Pancreas (tissue), 10 donors: ENCODE data around the gene CNOT4. TPM values are rescaled to one million over a fixed set of nuclear protein-coding genes. Genes with fewer than 3 reads are reported as not detected.

Experiments used
- ATAC-seq, 4 donors: fragments of 200-7000 bp; cut with Tn5 transposase; one replicate each; pipeline versions ENCODE4 v1.8.0 to v1.9.1; 2020; ENCODE audit warnings: mild to moderate bottlenecking in 4 of 4, moderate library complexity in 4 of 4
- DNase-seq, 6 donors: peaks; one replicate each; pipeline ENCODE4 v3.0.0-alpha.2; 2020
- FAIRE-seq: peaks from 2 replicates; lab custom pipeline; 2012; peaks lifted over from hg19 to GRCh38; lab: Jason Lieb, UNC
- H3K27ac ChIP-seq, 4 donors: fragments of 200-600 bp; sonication (generic); 1 replicate in 3 of 4; 2 replicates in 1 of 4; pipeline versions ENCODE4 v1.5.0 to v1.8.0; 2020
- H3K27me3 ChIP-seq, 4 donors: fragments of 200-600 bp; one replicate each; pipeline ENCODE4 v1.8.0; 2021
- H3K36me3 ChIP-seq, 3 donors: fragments of 200-600 bp; sonication (generic) in 1 of 3; one replicate each; pipeline versions ENCODE4 v1.5.0 to v1.8.0; 2020 to 2021
- H3K4me1 ChIP-seq, 3 donors: fragments of 200-600 bp; one replicate each; pipeline ENCODE4 v1.8.0; 2021
- H3K4me3 ChIP-seq, 4 donors: fragments of 200-600 bp; sonication (generic) in 2 of 4; one replicate each; pipeline versions ENCODE4 v1.5.0 to v1.8.0; 2020 to 2021
- H3K9me3 ChIP-seq, 4 donors: fragments of 200-600 bp; one replicate each; pipeline ENCODE4 v1.8.0; 2021
- CTCF ChIP-seq, 4 donors: fragments of 200-600 bp; sonication (generic) in 3 of 4; IDR thresholded peaks; one replicate each; pipeline versions ENCODE4 v1.5.0 to v1.8.0; 2021; ENCODE audit warnings: antibody characterized with exemption in 4 of 4
- WGBS, 2 donors: extraction: QIAGEN DNeasy Blood & Tissue Kit; methylation state at CpG; one replicate each; pipeline ENCODE4 v1.1.7; 2013; 5-methylcytosine and 5-hydroxymethylcytosine counted together
- intact Hi-C, 3 donors: fragments of 100-400 bp; cut with DNase I; formaldehyde crosslinking; loops; one replicate each; pipeline versions ENCODE4 v1.11.1 to v1.14.2; 2022
- polyA plus RNA-seq, 2 donors: library from polyadenylated mRNA; stranded (reverse); fragments of 200-250 nt; gene quantifications; one replicate each; pipeline ENCODE4 v1.2.3, GENCODE V29; 2013
- total RNA-seq, 6 donors: library from RNA; stranded (reverse); fragmentation: NEBNext Ultra II Directional in 4 of 6; extraction: Animal tissue kit (Norgen Biotek cat#: 25700) in 4 of 6; gene quantifications; one replicate each; pipeline versions ENCODE4 v1.2.1 to v1.2.4, GENCODE V29; 2021 to 2023
- donor health status: healthy with polysubstance abuse.
- donor health status: DM: no; HTN: no; CAD: no; lungs with moderate emphysema.
- donor health status: DM: no; HTN: no; CAD: no.
- donor health status: control.
- donor health status: control.
- donor health status: Bipolar disorder and iron deficiency.
- donor health status: DM: yes; HTN: yes; CAD: no.
- donor health status: DM: no; HTN: no; CAD: no.
- donor health status: DM: no; HTN: no; CAD: no.
- donor health status: DM: yes; HTN: yes; CAD: no.

Gene CNOT4
- total and polyA plus RNA-seq, 8 donors, result 5.5 to 15.0 (median 10.3) TPM

- no peak for FAIRE-seq
- intact Hi-C loops, result no loop called here
- Histone ChIP-seq H3K36me3 (peaks cover 0 to 10% (median 0%) of the 10 kb centered on the region in 3 donors), H3K9me3 (no peaks in the 10 kb centered on the region), H3K4me3 (no peak overlapping the region), H3K27me3 (no peaks in the 10 kb centered on the region), H3K27ac (no peak overlapping the region), H3K4me1 (peaks cover 4 to 8% (median 6%) of the 10 kb centered on the region in 3 donors)
- no peak for TF ChIP-seq CTCF (IDR thresholded peaks at IDR 0.05)
- DNase-seq, result no peak
- ATAC-seq, result no peak
- WGBS, 2 donors, result 81 to 82% methylated on average over 3 of the region's 3 CpGs
Observed at GRCh38 chr7:135391514-135391913, 118.4 kb downstream of the CNOT4 start.

- no peak for DNase-seq
- Histone ChIP-seq H3K4me1 (peaks cover 4 to 8% (median 6%) of the 10 kb centered on the region in 3 donors), H3K4me3 (no peak overlapping the region), H3K27me3 (no peaks in the 10 kb centered on the region), H3K36me3 (peaks cover 0 to 10% (median 0%) of the 10 kb centered on the region in 3 donors), H3K9me3 (no peaks in the 10 kb centered on the region), H3K27ac (no peak overlapping the region)
- FAIRE-seq, result no peak
- intact Hi-C loops, result no loop called here
- ATAC-seq, result peak in 3 of 4 donors; percentile 58 to 77 (median 76)
- no peak for TF ChIP-seq CTCF (IDR thresholded peaks at IDR 0.05)
Observed at GRCh38 chr7:135390829-135391228, 119.1 kb downstream of the CNOT4 start.

GRCh38 chr7:135389971-135390370, 119.9 kb downstream of the CNOT4 start:
- Histone ChIP-seq H3K4me3 (no peak overlapping the region), H3K36me3 (peaks cover 0 to 10% (median 0%) of the 10 kb centered on the region in 3 donors), H3K27me3 (no peaks in the 10 kb centered on the region), H3K4me1 (peaks cover 7 to 13% (median 8%) of the 10 kb centered on the region in 3 donors), H3K27ac (no peak overlapping the region), H3K9me3 (no peaks in the 10 kb centered on the region)
- FAIRE-seq (no peak), DNase-seq (no peak), ATAC-seq (peak in 1 of 4 donors; percentile 9)
- 34 to 42% methylated on average over 3 of the region's 3 CpGs for WGBS, 2 donors
- TF ChIP-seq CTCF (IDR thresholded peaks at IDR 0.05), result no peak
- intact Hi-C loops, result no loop called here

GRCh38 chr7:135388616-135389015, 121.3 kb downstream of the CNOT4 start:
- ATAC-seq (no peak), FAIRE-seq (no peak), DNase-seq (no peak)
- peaks cover 7 to 13% (median 8%) of the 10 kb centered on the region in 3 donors for H3K4me1 ChIP-seq
- H3K27me3 ChIP-seq, result no peaks in the 10 kb centered on the region
- intact Hi-C loops, result no loop called here
- H3K27ac ChIP-seq, result no peak overlapping the region
- TF ChIP-seq CTCF (IDR thresholded peaks at IDR 0.05), result no peak
- 90 to 97% methylated on average over 3 of the region's 3 CpGs for WGBS, 2 donors
- H3K9me3 ChIP-seq, result no peaks in the 10 kb centered on the region
- H3K4me3 ChIP-seq, result no peak overlapping the region
- H3K36me3 ChIP-seq, result peaks cover 0 to 2% (median 0%) of the 10 kb centered on the region in 3 donors

GRCh38 chr7:135386776-135387175, 123.1 kb downstream of the CNOT4 start:
- no peak for FAIRE-seq
- Histone ChIP-seq H3K27me3 (no peaks in the 10 kb centered on the region), H3K4me3 (no peak overlapping the region), H3K4me1 (peaks cover 0 to 13% (median 7%) of the 10 kb centered on the region in 3 donors), H3K36me3 (no peaks in the 10 kb centered on the region), H3K9me3 (no peaks in the 10 kb centered on the region), H3K27ac (no peak overlapping the region)
- no peak for DNase-seq
- WGBS, 2 donors, result 88 to 93% methylated on average over 2 of the region's 2 CpGs
- no peak for ATAC-seq
- intact Hi-C loops, result no loop called here
- no peak for TF ChIP-seq CTCF (IDR thresholded peaks at IDR 0.05)
